Measurements from ENCODE around the gene PRICKLE3.

PRICKLE3 gene

DNA sequence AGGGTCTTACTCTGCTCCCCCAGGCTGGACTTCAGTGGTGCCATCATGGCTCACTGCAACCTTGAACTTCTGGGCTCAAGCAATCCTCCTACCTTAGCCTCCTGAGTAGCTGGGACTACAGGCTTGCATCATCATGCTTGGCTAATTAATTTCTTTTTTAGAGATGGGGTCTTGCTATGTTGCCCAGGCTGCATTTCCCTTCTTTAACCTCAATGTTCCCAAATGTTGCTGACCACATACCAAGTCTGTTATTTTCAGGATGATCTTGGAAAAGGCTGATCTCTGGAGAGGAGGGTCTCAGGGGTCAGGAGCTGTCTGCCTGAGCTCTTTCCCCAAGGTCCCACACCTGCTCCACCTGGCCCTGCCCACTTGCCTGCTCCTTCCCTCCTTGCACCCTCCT, 33.9 kb upstream of the PRICKLE3 start:
- H3K4me3 ChIP-seq (ENCODE audit: low read depth, low read length) = no peak overlapping the region
- in situ Hi-C loops (cut with HindIII; ENCODE audit: low sequenced_read_pairs) = no loop called here
- TF ChIP-seq, protein P1, sequence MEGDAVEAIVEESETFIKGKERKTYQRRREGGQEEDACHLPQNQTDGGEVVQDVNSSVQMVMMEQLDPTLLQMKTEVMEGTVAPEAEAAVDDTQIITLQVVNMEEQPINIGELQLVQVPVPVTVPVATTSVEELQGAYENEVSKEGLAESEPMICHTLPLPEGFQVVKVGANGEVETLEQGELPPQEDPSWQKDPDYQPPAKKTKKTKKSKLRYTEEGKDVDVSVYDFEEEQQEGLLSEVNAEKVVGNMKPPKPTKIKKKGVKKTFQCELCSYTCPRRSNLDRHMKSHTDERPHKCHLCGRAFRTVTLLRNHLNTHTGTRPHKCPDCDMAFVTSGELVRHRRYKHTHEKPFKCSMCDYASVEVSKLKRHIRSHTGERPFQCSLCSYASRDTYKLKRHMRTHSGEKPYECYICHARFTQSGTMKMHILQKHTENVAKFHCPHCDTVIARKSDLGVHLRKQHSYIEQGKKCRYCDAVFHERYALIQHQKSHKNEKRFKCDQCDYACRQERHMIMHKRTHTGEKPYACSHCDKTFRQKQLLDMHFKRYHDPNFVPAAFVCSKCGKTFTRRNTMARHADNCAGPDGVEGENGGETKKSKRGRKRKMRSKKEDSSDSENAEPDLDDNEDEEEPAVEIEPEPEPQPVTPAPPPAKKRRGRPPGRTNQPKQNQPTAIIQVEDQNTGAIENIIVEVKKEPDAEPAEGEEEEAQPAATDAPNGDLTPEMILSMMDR (IDR thresholded peaks at IDR 0.05; ENCODE audit: low read depth, low read length) = no peak
- no peak for DNase-seq (ENCODE audit: low read depth, low spot score)

DNA sequence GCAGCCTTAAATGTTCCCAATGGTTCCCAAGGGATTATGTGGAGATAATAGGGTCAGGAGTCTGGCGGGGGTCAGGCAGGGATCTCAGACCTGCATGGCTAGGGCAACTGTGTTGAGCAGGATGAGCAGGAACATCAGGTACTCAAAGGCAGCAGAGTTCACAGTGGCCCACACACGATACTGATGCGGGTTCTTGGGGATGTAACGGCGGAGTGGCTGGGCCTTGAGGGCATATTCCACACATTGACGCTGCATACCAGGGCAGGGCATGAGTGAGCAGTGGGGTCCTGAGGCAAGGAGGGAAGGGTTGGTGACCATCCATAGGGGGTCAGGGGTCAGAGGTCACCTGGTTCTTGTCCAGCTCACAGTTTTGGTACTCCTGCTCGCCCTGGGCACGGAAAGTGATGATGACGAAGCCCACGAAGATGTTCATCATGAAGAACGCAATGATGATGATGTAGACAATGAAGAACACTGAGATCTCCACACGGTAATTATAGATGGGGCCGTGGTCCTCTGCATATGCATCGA, 28.9 kb upstream of the PRICKLE3 start:
- no peak for DNase-seq (ENCODE audit: low read depth, low spot score)
- H3K4me3 ChIP-seq (ENCODE audit: low read depth, low read length) = no peak overlapping the region
- in situ Hi-C loops (cut with HindIII; ENCODE audit: low sequenced_read_pairs) = no loop called here
- TF ChIP-seq, protein P1 (IDR thresholded peaks at IDR 0.05; ENCODE audit: low read depth, low read length) = no peak

DNA sequence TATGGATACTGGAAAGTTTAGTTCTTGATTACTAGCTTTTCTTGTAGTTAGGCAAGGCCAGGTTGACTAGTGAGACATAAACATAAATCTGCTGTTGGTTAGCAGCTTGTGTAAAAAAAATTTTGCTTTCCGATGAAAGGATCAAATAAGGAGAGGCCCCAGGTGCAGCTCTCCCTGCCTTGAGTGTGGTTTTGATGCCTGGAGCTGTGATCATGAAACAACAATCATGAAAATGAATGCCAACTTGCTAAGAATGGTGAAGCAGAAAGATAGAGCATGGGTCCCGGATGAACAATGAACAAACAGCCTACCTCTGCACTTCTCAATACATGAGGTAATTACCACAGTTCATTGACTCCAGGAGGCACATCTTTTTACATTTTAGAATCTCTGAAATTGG, 28.2 kb upstream of the PRICKLE3 start:
- no peak overlapping the region for H3K4me3 ChIP-seq (ENCODE audit: low read depth, low read length)
- DNase-seq (ENCODE audit: low read depth, low spot score) = no peak
- TF ChIP-seq, protein P1 (IDR thresholded peaks at IDR 0.05; ENCODE audit: low read depth, low read length) = no peak
- in situ Hi-C loops (cut with HindIII; ENCODE audit: low sequenced_read_pairs) = no loop called here

DNA sequence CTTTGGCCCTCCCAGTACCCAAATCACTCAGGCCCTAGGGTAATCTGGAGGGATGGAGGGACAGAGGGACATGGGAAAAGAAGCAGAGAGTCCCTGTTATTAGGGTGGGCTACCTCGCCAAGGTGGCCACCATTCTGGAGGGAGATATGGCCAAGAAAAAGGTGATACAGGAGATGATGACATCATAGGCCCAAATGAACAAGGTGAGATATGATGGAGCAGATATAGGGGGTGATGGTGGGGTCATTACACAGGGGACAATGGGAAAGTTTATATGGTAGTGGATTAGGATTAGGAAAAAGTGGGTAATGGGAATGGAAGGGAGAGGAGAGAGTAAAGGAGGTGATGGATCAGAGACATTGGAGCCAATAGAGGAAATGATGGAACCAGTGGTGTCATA, 26.7 kb upstream of the PRICKLE3 start:
- DNase-seq (ENCODE audit: low read depth, low spot score) = no peak
- H3K4me3 ChIP-seq (ENCODE audit: low read depth, low read length) = no peak overlapping the region
- in situ Hi-C loops (cut with HindIII; ENCODE audit: low sequenced_read_pairs) = no loop called here
- TF ChIP-seq, protein P1 (IDR thresholded peaks at IDR 0.05; ENCODE audit: low read depth, low read length) = no peak

- in situ Hi-C loops (cut with HindIII; ENCODE audit: low sequenced_read_pairs) = no loop called here
- no peak overlapping the region for H3K4me3 ChIP-seq (ENCODE audit: low read depth, low read length)
- TF ChIP-seq, protein P1 (IDR thresholded peaks at IDR 0.05; ENCODE audit: low read depth, low read length) = no peak
- DNase-seq (ENCODE audit: low read depth, low spot score) = no peak
Measured at GRCh38 chrX:49212209-49212608, 26.0 kb upstream of the PRICKLE3 start.

- DNase-seq (ENCODE audit: low read depth, low spot score) = no peak
- TF ChIP-seq, protein P1 (IDR thresholded peaks at IDR 0.05; ENCODE audit: low read depth, low read length) = no peak
- in situ Hi-C loops (cut with HindIII; ENCODE audit: low sequenced_read_pairs) = no loop called here
- no peak overlapping the region for H3K4me3 ChIP-seq (ENCODE audit: low read depth, low read length)
Measured at GRCh38 chrX:49211074-49211473, 24.9 kb upstream of the PRICKLE3 start.

- no peak for DNase-seq (ENCODE audit: low read depth, low spot score)
- TF ChIP-seq, protein P1 (IDR thresholded peaks at IDR 0.05; ENCODE audit: low read depth, low read length) = no peak
- no peak overlapping the region for H3K4me3 ChIP-seq (ENCODE audit: low read depth, low read length)
- in situ Hi-C loops (cut with HindIII; ENCODE audit: low sequenced_read_pairs) = no loop called here
Measured at GRCh38 chrX:49210406-49210805, 24.2 kb upstream of the PRICKLE3 start.

Measured in astrocyte of the spinal cord (primary cell).